Activated T-cell treated with anti-CD3 and anti-CD28 coated beads, Interleukin-2, amount 50 U/mL, for 72 hours (primary cell): ENCODE data around the gene GLI3. TPM values are rescaled to one million over a fixed set of nuclear protein-coding genes. Genes with fewer than 3 reads are reported as not detected.

Experiments
- ATAC-seq, 2 donors: fragments of 150-1000 bp; cut with Tn5 transposase; replicated peaks in 1 of 2; 2 replicates each; pipeline ENCODE4 v1.10.0; 2021; ENCODE audit warnings: moderate library complexity in 2 of 2, mild to moderate bottlenecking in 1 of 2
- DNase-seq, 2 donors: peaks; one replicate each; pipeline ENCODE4 v3.0.0; 2021 to 2022; ENCODE audit warnings: mixed read lengths in 1 of 2
- H3K27ac Mint-ChIP-seq: one replicate; pipeline ENCODE4 v1.8.0; 2022; ENCODE audit warnings: mild to moderate bottlenecking, moderate library complexity, mixed read lengths
- H3K27me3 Mint-ChIP-seq: one replicate; pipeline ENCODE4 v1.8.0; 2022; ENCODE audit warnings: low read depth, mixed read lengths
- H3K36me3 Mint-ChIP-seq, 2 donors: one replicate each; pipeline ENCODE4 v1.8.0; 2022; ENCODE audit warnings: mixed read lengths in 2 of 2, mild to moderate bottlenecking in 1 of 2; ENCODE audit not compliant: insufficient read depth in 2 of 2
- H3K4me1 Mint-ChIP-seq: one replicate; pipeline ENCODE4 v1.8.0; 2022; ENCODE audit warnings: low read depth, mixed read lengths
- H3K4me3 Mint-ChIP-seq, 2 donors: one replicate each; pipeline ENCODE4 v1.8.0; 2022; ENCODE audit warnings: mild to moderate bottlenecking in 2 of 2, mixed read lengths in 2 of 2, moderate library complexity in 2 of 2
- H3K9me3 Mint-ChIP-seq, 2 donors: one replicate each; pipeline ENCODE4 v1.8.0; 2022; ENCODE audit warnings: mixed read lengths in 2 of 2
- total RNA-seq, 2 donors: library from RNA; stranded (reverse); gene quantifications; one replicate each; pipeline ENCODE4 v1.2.3, GENCODE V29; 2022

The GLI3 gene
- total RNA-seq, 2 donors from 2014 or later = 0.29 to 0.51 TPM

GRCh38 chr7:41916450-41916927 is 320.5 kb downstream of the GLI3 start:
- ATAC-seq (no peak), DNase-seq (no peak)
- Mint-ChIP-seq H3K4me3 (no peak overlapping the region), H3K9me3 (no peaks in the 10 kb centered on the region), H3K4me1 (peaks cover 1% of the 10 kb centered on the region), H3K36me3 (no peaks in the 10 kb centered on the region), H3K27me3 (peaks cover 39% of the 10 kb centered on the region), H3K27ac (no peak overlapping the region)

- H3K4me1 Mint-ChIP-seq = peaks cover 8% of the 10 kb centered on the region
- no peaks in the 10 kb centered on the region for H3K9me3 Mint-ChIP-seq
- H3K36me3 Mint-ChIP-seq = no peaks in the 10 kb centered on the region
- ATAC-seq (no peak), DNase-seq (no peak)
- H3K27ac Mint-ChIP-seq = no peak overlapping the region
- H3K4me3 Mint-ChIP-seq = no peak overlapping the region
- H3K27me3 Mint-ChIP-seq = peaks cover 42% of the 10 kb centered on the region
These were observed 321.1 kb downstream of the GLI3 start for GRCh38 chr7:41915871-41916270.

GRCh38 chr7:41912851-41913567 is 324.0 kb downstream of the GLI3 start:
- ATAC-seq (no peak), DNase-seq (no peak)
- Mint-ChIP-seq H3K4me1 (peaks cover 10% of the 10 kb centered on the region), H3K27ac (no peak overlapping the region), H3K36me3 (no peaks in the 10 kb centered on the region), H3K9me3 (no peaks in the 10 kb centered on the region), H3K27me3 (peaks cover 36% of the 10 kb centered on the region), H3K4me3 (no peak overlapping the region)

- Mint-ChIP-seq H3K4me1 (peaks cover 10% of the 10 kb centered on the region), H3K27ac (no peak overlapping the region), H3K36me3 (no peaks in the 10 kb centered on the region), H3K4me3 (no peak overlapping the region), H3K9me3 (no peaks in the 10 kb centered on the region), H3K27me3 (peaks cover 37% of the 10 kb centered on the region)
- ATAC-seq (no peak), DNase-seq (no peak)
These were observed 324.6 kb downstream of the GLI3 start for GRCh38 chr7:41912426-41912825.

- peaks cover 10% of the 10 kb centered on the region for H3K4me1 Mint-ChIP-seq
- no peak overlapping the region for H3K27ac Mint-ChIP-seq
- H3K9me3 Mint-ChIP-seq = no peaks in the 10 kb centered on the region
- DNase-seq (no peak), ATAC-seq (peak in 1 of 2 donors; percentile 43)
- H3K27me3 Mint-ChIP-seq = peaks cover 41% of the 10 kb centered on the region
- H3K4me3 Mint-ChIP-seq = no peak overlapping the region
- no peaks in the 10 kb centered on the region for H3K36me3 Mint-ChIP-seq
These were observed 325.2 kb downstream of the GLI3 start for GRCh38 chr7:41911792-41912191.
